OCI-LY7 (cell line): ENCODE data around the gene GMDS. TPM values are rescaled to one million over a fixed set of nuclear protein-coding genes. Genes with fewer than 3 reads are reported as not detected.

Source experiments
- BruUV-seq: library from RNA; stranded (reverse); fragments of 400-500 nt; replicated peaks from 2 replicates; lab custom pipeline; 2021; lab: Mats Ljungman, UMichigan
- CTCF ChIA-PET: fragments of 300-600 bp; sonication (Branson Sonifier 250); formaldehyde crosslinking; loops from one replicate; lab custom pipeline; 2022; ENCODE audit warnings: antibody characterized with exemption; ENCODE audit not compliant: unreplicated experiment; lab: Charles Lee
- POLR2A ChIA-PET: fragments of 300-600 bp; sonication (Branson Sonifier 250); formaldehyde crosslinking; loops from one replicate; lab custom pipeline; 2022; ENCODE audit warnings: antibody characterized with exemption; lab: Charles Lee
- DNase-seq: peaks from one replicate; pipeline ENCODE4 v3.0.0-alpha.2; 2015; ENCODE audit warnings: low spot score
- H2AFZ ChIP-seq: fragments of 200-600 bp; sonication (generic), shearing (Covaris generic); 2 replicates; pipeline ENCODE4 v1.6.1; 2014; ENCODE audit warnings: mild to moderate bottlenecking, antibody characterized with exemption, low read length, moderate library complexity
- H3K27ac ChIP-seq: fragments of 200-600 bp; sonication (generic); 2 replicates; pipeline ENCODE4 v1.5.1; 2014; ENCODE audit warnings: mixed run types, low read depth, mild to moderate bottlenecking, moderate library complexity, low read length, inconsistent platforms; ENCODE audit not compliant: poor library complexity, severe bottlenecking
- H3K36me3 ChIP-seq: fragments of 200-600 bp; sonication (generic); 2 replicates; pipeline ENCODE4 v1.6.1; 2014; ENCODE audit warnings: mild to moderate bottlenecking, antibody characterized with exemption, low read length, moderate library complexity, mixed read lengths; ENCODE audit not compliant: insufficient read depth
- H3K4me1 ChIP-seq: fragments of 200-600 bp; sonication (generic); 2 replicates; pipeline ENCODE4 v1.5.1; 2014; ENCODE audit warnings: mild to moderate bottlenecking, low read length; ENCODE audit not compliant: insufficient read depth, poor library complexity, severe bottlenecking
- H3K4me2 ChIP-seq: fragments of 200-600 bp; sonication (generic); 2 replicates; pipeline ENCODE4 v1.6.1; 2014; ENCODE audit warnings: mild to moderate bottlenecking, low read length
- H3K4me3 ChIP-seq: fragments of 200-600 bp; sonication (generic); 2 replicates; pipeline ENCODE4 v1.5.1; 2014; ENCODE audit warnings: mild to moderate bottlenecking, low read depth, low read length; ENCODE audit not compliant: poor library complexity, severe bottlenecking
- H3K79me2 ChIP-seq: fragments of 200-600 bp; sonication (generic); 2 replicates; pipeline ENCODE4 v1.6.1; 2016; ENCODE audit warnings: low read depth, mild to moderate bottlenecking, low read length, moderate library complexity, mixed read lengths; ENCODE audit not compliant: insufficient read depth
- H3K9me2 ChIP-seq: fragments of 200-600 bp; sonication (generic); 2 replicates; pipeline ENCODE4 v1.6.1; 2016; ENCODE audit warnings: mild to moderate bottlenecking, low read length, mixed read lengths; ENCODE audit not compliant: insufficient read depth
- H3K9me3 ChIP-seq: fragments of 200-600 bp; sonication (generic); 2 replicates; pipeline ENCODE4 v1.6.1; 2014; ENCODE audit warnings: mild to moderate bottlenecking, mixed run types, low read length, mixed read lengths
- H4K20me1 ChIP-seq: fragments of 200-600 bp; sonication (generic); 2 replicates; pipeline ENCODE4 v1.6.1; 2014; ENCODE audit warnings: mild to moderate bottlenecking, antibody characterized with exemption, low read length, moderate library complexity, mixed read lengths; ENCODE audit not compliant: insufficient read depth
- CTCF ChIP-seq: fragments of 200-600 bp; sonication (generic); conservative IDR thresholded peaks from 2 replicates; pipeline ENCODE4 v1.5.1; 2014; ENCODE audit warnings: mild to moderate bottlenecking, antibody characterized with exemption, low read length, moderate library complexity, mixed read lengths
- EZH2phosphoT487 ChIP-seq: fragments of 200-600 bp; sonication (generic); IDR thresholded peaks from 2 replicates; pipeline ENCODE4 v1.6.1; 2018; ENCODE audit warnings: low read depth, borderline replicate concordance, mild to moderate bottlenecking, mixed run types, antibody characterized with exemption, low read length, moderate library complexity, mixed read lengths
- intact Hi-C: fragments of 100-400 bp; cut with micrococcal nuclease; formaldehyde crosslinking; loops from one replicate; pipeline ENCODE4 v1.10.0; 2022; ENCODE audit not compliant: unreplicated experiment
- total RNA-seq, 2 experiments: library from RNA; depleted of rRNA in 1 of 2; stranded (reverse); fragments of >200 nt in 1 of 2; shearing (Covaris generic) in 1 of 2; gene quantifications; 2 replicates each; pipeline ENCODE4 v1.2.3, GENCODE V29; 2014 to 2022

The GMDS gene
- total RNA-seq, 2 experiments from 2014 or later: 9.9 to 26.8 TPM

DNA sequence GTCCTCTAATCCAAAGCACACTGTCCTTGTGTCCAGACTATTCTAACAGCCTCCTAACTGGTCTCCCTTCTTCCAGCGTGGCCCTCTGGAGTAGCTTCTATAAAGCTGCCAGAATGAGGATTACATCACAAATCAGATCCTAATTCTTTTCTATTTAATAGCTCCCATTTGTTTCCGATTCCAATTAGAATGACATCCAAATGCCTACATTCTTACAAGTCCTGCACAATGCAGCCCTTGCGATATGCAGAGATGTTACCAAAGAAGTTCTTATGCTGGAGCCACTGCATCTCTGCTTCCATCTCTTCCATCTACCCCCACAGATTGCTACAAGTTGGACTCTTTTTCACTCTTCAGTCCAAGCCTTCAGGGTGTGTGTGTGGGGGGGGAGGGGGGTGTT is 40.0 kb downstream of the GMDS start:
- ChIA-PET POLR2A (no interaction called here), CTCF (no interaction called here)
- Histone ChIP-seq H3K9me3 (no peaks in the 10 kb centered on the region), H3K9me2 (no peaks in the 10 kb centered on the region), H3K79me2 (no peaks in the 10 kb centered on the region), H3K36me3 (no peaks in the 10 kb centered on the region), H3K4me2 (no peak overlapping the region), H4K20me1 (peaks cover 14% of the 10 kb centered on the region; the same call in 1 of the 2 replicates), H3K27ac (no peak overlapping the region), H3K4me1 (no peaks in the 10 kb centered on the region), H3K4me3 (no peak overlapping the region), H2AFZ (no peak overlapping the region)
- DNase-seq: no peak
- no TSS peak for BruUV-seq
- intact Hi-C loops: no loop called here
- TF ChIP-seq CTCF: no peak

DNA sequence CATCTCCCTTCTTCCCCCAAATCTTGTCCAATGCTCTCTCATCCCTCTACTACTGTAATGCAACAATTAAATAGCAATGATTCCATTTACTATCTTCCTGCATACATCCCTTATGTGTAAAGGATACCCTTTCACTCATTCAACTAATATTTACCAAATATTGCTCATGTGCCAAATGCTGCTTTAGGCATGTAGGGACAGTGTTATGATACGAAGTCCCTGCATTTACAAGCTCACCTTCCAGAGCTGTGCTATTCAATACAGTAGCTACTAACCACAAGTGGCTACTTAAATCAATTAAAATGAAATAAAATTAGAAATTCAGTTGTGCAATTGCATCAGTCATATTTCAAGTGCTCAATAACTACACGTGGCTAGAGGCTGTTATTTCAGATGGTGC is 41.1 kb downstream of the GMDS start:
- intact Hi-C loops: no loop called here
- CTCF ChIA-PET: no interaction called here

DNA sequence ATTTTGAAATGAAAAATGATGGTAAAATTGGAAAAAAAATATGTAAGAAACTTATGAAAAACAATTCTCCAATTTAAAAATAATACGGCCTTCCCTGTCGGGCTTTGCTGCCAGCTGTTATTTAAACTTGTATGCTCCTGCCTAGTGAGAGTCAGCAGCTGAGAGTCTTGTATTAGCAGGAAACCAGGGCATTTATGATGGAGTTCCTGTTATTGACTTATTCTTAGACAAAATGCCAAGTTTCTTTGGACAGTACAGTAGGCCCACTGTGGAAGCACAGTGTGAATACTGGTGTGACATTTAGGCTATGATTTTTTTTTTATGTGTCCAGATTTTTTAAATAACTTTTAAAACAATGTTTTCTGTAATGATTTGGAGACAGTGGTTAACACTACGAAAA is 42.1 kb downstream of the GMDS start:
- Histone ChIP-seq H3K27ac (no peak overlapping the region), H3K79me2 (no peaks in the 10 kb centered on the region), H4K20me1 (peaks cover 7% of the 10 kb centered on the region; the same call in 1 of the 2 replicates), H3K4me3 (no peak overlapping the region), H3K36me3 (no peaks in the 10 kb centered on the region), H2AFZ (no peak overlapping the region), H3K9me3 (no peaks in the 10 kb centered on the region), H3K4me2 (no peak overlapping the region), H3K4me1 (no peaks in the 10 kb centered on the region), H3K9me2 (no peaks in the 10 kb centered on the region)
- POLR2A ChIA-PET: no interaction called here
- CTCF ChIA-PET: no interaction called here
- intact Hi-C loops: no loop called here
- TF ChIP-seq EZH2phosphoT487: no peak
- TF ChIP-seq CTCF: no peak
- BruUV-seq: no TSS peak
- DNase-seq: no peak

More for the DNA sequence above, 41.1 kb downstream of the GMDS start:
- Histone ChIP-seq H3K4me3 (no peak overlapping the region), H3K4me1 (no peaks in the 10 kb centered on the region), H3K9me2 (no peaks in the 10 kb centered on the region), H4K20me1 (peaks cover 14% of the 10 kb centered on the region; the same call in 1 of the 2 replicates), H3K27ac (no peak overlapping the region), H2AFZ (no peak overlapping the region), H3K9me3 (no peaks in the 10 kb centered on the region), H3K79me2 (no peaks in the 10 kb centered on the region), H3K36me3 (no peaks in the 10 kb centered on the region), H3K4me2 (no peak overlapping the region)
- POLR2A ChIA-PET: no interaction called here
- TF ChIP-seq CTCF (no peak), EZH2phosphoT487 (no peak)
- DNase-seq: no peak
- BruUV-seq: no TSS peak
